Loucy (cell line): ENCODE results near the gene THSD7A.

Source experiments
- H2AFZ ChIP-seq: fragments of 200-600 bp; sonication (generic); 2 replicates; pipeline ENCODE4 v1.6.0; 2016; ENCODE audit warnings: antibody characterized with exemption, mild to moderate bottlenecking, low read length, moderate library complexity
- H3F3A ChIP-seq: fragments of 200-600 bp; 2 replicates; pipeline ENCODE4 v1.6.0; 2016; ENCODE audit warnings: antibody characterized with exemption, low read depth, mild to moderate bottlenecking
- H3K27me3 ChIP-seq: fragments of 200-600 bp; sonication (generic); 2 replicates; pipeline ENCODE4 v1.6.1; 2014; ENCODE audit warnings: low read length, mild to moderate bottlenecking; ENCODE audit not compliant: insufficient read depth, poor library complexity, severe bottlenecking
- H3K36me3 ChIP-seq: fragments of 200-600 bp; sonication (generic); 2 replicates; pipeline ENCODE4 v1.6.1; 2016; ENCODE audit warnings: low read length; ENCODE audit not compliant: insufficient read depth
- H3K4me1 ChIP-seq: fragments of 200-600 bp; sonication (generic); 2 replicates; pipeline ENCODE4 v1.5.1; 2014; ENCODE audit warnings: low read length, mild to moderate bottlenecking; ENCODE audit not compliant: insufficient read depth, poor library complexity, severe bottlenecking
- H3K4me2 ChIP-seq: fragments of 200-600 bp; sonication (generic); 2 replicates; pipeline ENCODE4 v1.6.0; 2014; ENCODE audit warnings: antibody characterized with exemption, low read length, low read depth, mild to moderate bottlenecking; ENCODE audit not compliant: poor library complexity, severe bottlenecking
- H3K4me3 ChIP-seq: fragments of 200-600 bp; sonication (generic); 2 replicates; pipeline ENCODE4 v1.5.1; 2014; ENCODE audit warnings: low read length, mild to moderate bottlenecking, mixed read lengths; ENCODE audit not compliant: poor library complexity, severe bottlenecking
- H3K79me2 ChIP-seq: fragments of 200-600 bp; sonication (generic); 2 replicates; pipeline ENCODE4 v1.6.1; 2014; ENCODE audit warnings: low read length; ENCODE audit not compliant: insufficient read depth
- H3K9ac ChIP-seq: fragments of 200-600 bp; sonication (generic); 2 replicates; pipeline ENCODE4 v1.6.0; 2014; ENCODE audit warnings: mild to moderate bottlenecking, low read depth, low read length, moderate library complexity; ENCODE audit not compliant: poor library complexity, severe bottlenecking
- H3K9me2 ChIP-seq: fragments of 200-600 bp; sonication (generic); replicated peaks from 2 replicates; pipeline ENCODE4 v1.6.1; 2016; ENCODE audit warnings: low read depth, low read length, mixed read lengths
- H3K9me3 ChIP-seq: fragments of 200-600 bp; sonication (generic); 2 replicates; pipeline ENCODE4 v1.6.1; 2014; ENCODE audit warnings: mild to moderate bottlenecking, antibody characterized with exemption, low read length, low read depth; ENCODE audit not compliant: insufficient read depth
- H4K20me1 ChIP-seq: fragments of 200-600 bp; sonication (generic); 2 replicates; pipeline ENCODE4 v1.6.0; 2014; ENCODE audit warnings: antibody characterized with exemption, low read length, mild to moderate bottlenecking; ENCODE audit not compliant: insufficient read depth, poor library complexity, severe bottlenecking
- EZH2phosphoT487 ChIP-seq: fragments of 200-600 bp; IDR thresholded peaks from 2 replicates; pipeline ENCODE4 v1.6.1; 2018; ENCODE audit warnings: antibody characterized with exemption, mild to moderate bottlenecking, moderate library complexity, borderline replicate concordance
- TF ChIP-seq, protein P1 (sequence below): fragments of 200-600 bp; sonication (generic); conservative IDR thresholded peaks from 2 replicates; pipeline ENCODE4 v1.5.1; 2014; ENCODE audit warnings: mild to moderate bottlenecking, antibody characterized with exemption, low read length

THSD7A gene

DNA sequence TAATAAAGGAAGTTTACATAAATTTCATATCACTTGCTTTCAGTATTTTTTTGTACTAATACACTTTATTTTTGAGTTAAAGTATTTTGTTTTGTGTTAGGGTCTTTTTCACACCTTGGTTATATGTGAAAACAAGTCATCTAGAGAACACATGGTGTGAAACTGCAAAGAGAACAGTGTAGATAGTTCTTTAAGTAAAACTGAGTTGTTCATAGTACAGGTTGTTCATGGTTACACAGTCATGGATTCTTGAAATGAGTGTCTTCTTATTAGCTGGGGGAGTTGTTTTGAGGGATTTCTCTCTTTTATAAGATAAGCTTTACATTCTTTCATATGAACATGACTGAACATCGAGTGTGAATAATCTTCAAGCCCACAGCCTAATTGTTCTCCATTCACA, 244.2 kb downstream of the THSD7A start:
- no peaks in the 10 kb centered on the region for H3K27me3 ChIP-seq
- TF ChIP-seq, protein P1, sequence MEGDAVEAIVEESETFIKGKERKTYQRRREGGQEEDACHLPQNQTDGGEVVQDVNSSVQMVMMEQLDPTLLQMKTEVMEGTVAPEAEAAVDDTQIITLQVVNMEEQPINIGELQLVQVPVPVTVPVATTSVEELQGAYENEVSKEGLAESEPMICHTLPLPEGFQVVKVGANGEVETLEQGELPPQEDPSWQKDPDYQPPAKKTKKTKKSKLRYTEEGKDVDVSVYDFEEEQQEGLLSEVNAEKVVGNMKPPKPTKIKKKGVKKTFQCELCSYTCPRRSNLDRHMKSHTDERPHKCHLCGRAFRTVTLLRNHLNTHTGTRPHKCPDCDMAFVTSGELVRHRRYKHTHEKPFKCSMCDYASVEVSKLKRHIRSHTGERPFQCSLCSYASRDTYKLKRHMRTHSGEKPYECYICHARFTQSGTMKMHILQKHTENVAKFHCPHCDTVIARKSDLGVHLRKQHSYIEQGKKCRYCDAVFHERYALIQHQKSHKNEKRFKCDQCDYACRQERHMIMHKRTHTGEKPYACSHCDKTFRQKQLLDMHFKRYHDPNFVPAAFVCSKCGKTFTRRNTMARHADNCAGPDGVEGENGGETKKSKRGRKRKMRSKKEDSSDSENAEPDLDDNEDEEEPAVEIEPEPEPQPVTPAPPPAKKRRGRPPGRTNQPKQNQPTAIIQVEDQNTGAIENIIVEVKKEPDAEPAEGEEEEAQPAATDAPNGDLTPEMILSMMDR: no peak
- no peak for TF ChIP-seq EZH2phosphoT487
- H3K4me3 ChIP-seq: no peak overlapping the region
- H3K9ac ChIP-seq: no peak overlapping the region
- no peak overlapping the region for H2AFZ ChIP-seq
- H3K79me2 ChIP-seq: no peaks in the 10 kb centered on the region
- H3K9me3 ChIP-seq: no peaks in the 10 kb centered on the region
- H3F3A ChIP-seq: no peaks in the 10 kb centered on the region
- no peaks in the 10 kb centered on the region for H3K9me2 ChIP-seq
- H4K20me1 ChIP-seq: no peaks in the 10 kb centered on the region
- H3K36me3 ChIP-seq: no peaks in the 10 kb centered on the region
- H3K4me2 ChIP-seq: no peak overlapping the region
- H3K4me1 ChIP-seq: no peaks in the 10 kb centered on the region

DNA sequence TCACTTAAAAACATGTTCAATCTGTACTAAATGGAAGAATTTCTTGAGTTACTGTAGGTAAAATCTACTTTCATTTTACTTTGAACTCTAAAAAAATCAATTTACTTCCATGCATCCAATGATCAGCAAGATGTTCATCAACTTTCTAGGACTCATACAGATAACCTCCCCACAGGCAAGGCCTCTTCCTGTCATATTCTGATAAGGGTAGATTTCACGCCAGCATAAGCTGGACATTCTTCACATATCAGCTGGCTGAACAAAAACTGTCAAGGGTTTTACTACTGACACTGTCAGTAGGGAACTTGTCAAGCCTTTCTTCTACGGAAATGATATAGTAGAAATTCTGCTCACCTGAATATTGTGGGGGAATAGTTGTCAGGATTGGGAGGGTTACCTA, 244.9 kb downstream of the THSD7A start:
- H3K36me3 ChIP-seq: no peaks in the 10 kb centered on the region
- H3K4me1 ChIP-seq: no peaks in the 10 kb centered on the region
- no peaks in the 10 kb centered on the region for H3K79me2 ChIP-seq
- H3F3A ChIP-seq: no peaks in the 10 kb centered on the region
- H3K27me3 ChIP-seq: no peaks in the 10 kb centered on the region
- no peaks in the 10 kb centered on the region for H3K9me3 ChIP-seq
- TF ChIP-seq EZH2phosphoT487: no peak
- TF ChIP-seq, protein P1: no peak
- H2AFZ ChIP-seq: no peak overlapping the region
- H3K4me2 ChIP-seq: no peak overlapping the region
- no peaks in the 10 kb centered on the region for H4K20me1 ChIP-seq
- H3K4me3 ChIP-seq: no peak overlapping the region
- H3K9me2 ChIP-seq: no peaks in the 10 kb centered on the region
- no peak overlapping the region for H3K9ac ChIP-seq

DNA sequence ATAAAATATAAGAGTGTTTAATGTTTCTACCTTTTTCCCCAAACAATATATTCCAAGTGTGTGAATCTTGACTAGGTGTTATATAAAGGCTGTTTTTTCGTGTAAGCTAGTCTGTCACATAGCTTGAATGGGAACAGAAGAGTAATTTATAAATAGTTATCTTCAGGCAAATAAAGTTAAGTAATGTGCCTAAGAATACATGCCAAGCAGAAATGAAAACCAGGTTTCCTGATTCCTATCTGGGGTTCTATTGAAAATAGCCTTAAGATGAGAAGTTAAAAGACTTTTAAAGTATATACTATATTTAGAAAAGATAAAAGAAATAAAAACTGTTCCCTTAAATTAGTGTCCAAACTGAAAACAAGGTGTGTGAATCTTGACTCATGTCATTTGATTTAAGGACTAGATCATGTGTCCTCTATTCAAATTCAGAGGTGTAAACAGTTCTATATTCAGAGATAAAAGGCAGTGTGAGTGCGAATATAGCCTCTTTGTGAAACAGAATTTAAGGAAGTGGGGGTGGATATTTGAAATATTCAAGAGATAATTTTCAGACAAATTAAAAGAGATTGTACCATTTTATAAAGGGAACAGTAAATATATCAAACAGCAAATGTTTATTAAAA, 247.5 kb downstream of the THSD7A start:
- no peaks in the 10 kb centered on the region for H3K79me2 ChIP-seq
- H2AFZ ChIP-seq: peak overlapping the region; percentile 77
- no peaks in the 10 kb centered on the region for H3K9me3 ChIP-seq
- H4K20me1 ChIP-seq: no peaks in the 10 kb centered on the region
- no peaks in the 10 kb centered on the region for H3K36me3 ChIP-seq
- no peaks in the 10 kb centered on the region for H3F3A ChIP-seq
- no peaks in the 10 kb centered on the region for H3K4me1 ChIP-seq
- H3K9me2 ChIP-seq: no peaks in the 10 kb centered on the region
- no peak for TF ChIP-seq EZH2phosphoT487
- TF ChIP-seq, protein P1: no peak
- H3K9ac ChIP-seq: no peak overlapping the region
- H3K27me3 ChIP-seq: no peaks in the 10 kb centered on the region
- H3K4me3 ChIP-seq: no peak overlapping the region
- H3K4me2 ChIP-seq: no peak overlapping the region
